Activated CD4-positive, alpha-beta T cell treated with anti-CD3 and anti-CD28 coated beads for 24 hours (primary cell): ENCODE data around the gene CLSTN2.

ENCODE experiments used
- DNase-seq, 2 donors: peaks; one replicate each; pipeline ENCODE4 v3.0.0-alpha.2; 2020; ENCODE audit warnings: low read depth in 2 of 2

Gene CLSTN2

DNA sequence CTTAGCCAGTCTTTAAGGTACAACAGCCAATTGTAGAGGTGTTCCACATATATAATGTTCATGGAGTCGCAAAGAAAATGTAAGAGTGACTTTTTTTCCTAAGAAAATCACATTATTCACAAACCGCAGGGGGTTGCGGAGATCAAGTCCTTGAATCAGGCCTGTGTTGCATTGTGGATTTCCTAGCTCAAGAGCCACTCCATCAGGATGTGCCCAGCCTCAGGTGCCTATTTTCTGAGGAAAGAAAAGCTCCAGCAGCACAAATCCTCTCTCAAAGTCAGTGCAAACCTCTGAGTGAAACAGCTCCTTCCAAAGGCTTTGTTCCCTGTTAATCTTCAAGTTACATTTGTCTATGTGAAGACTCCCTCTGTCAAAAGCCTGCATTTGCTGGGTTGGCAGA, 349.4 kb downstream of the CLSTN2 start:
- no peak for DNase-seq

DNA sequence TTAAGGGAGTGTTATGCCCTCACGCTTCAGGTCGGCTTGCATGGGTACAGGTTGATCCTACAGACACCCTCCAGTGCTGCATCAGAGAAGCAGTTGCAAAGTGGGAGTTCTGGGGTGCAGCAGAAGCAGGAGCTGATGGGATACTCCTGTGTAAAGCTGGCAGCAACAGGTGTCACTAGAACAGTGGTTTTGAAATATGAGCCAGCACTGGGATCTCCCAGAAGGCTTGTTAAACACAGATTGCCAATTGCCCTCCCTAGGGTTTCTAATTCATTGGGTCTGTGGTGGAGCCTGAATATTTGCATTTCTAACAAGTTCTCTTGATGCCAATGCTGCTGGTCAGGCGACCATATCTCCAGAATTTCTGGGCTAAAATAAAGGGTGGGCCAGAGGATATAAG, 350.4 kb downstream of the CLSTN2 start:
- no peak for DNase-seq

DNA sequence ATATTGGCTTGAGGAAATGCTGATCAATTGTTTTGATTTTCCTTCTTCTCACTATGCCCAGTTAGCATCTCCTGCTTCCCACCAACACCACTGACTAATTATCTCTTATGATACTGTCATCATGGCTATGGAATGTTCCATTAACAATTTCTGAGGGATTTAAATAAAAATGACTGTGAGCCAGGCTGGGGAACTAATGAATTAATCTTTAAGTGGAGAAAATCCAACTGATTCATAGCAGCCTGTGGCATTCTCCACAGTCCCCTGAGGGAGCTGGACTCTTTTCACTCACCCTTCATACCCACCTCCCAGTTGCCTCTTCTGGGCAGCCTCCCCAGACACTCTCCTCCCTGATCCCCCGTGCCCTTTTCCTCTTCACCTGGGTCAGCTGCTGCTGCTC, 353.6 kb downstream of the CLSTN2 start:
- DNase-seq, result no peak

- DNase-seq, result no peak
Measured at GRCh38 chr3:140290105-140290504, 355.1 kb downstream of the CLSTN2 start.

DNA sequence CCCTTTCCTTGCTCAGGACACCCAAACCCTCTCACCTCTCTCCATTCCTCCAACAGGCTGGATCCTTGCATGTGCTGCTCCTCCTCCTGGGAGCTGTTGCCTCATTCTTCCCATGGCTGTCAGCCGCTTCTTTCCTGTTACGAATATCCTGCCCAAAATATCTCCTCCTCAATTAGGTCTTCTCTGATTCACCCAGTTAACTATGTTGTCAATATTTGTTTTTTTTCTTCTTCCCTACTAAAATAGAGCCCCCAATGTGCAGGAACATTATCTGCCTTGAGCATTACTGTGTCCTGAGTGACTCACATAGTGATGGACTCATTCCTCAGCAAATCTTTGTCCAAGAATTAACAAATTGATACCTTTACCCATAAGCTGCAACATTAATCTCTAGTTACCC, 357.2 kb downstream of the CLSTN2 start:
- DNase-seq, result no peak

GRCh38 chr3:140292684-140293083, 357.7 kb downstream of the CLSTN2 start:
- no peak for DNase-seq

GRCh38 chr3:140294058-140294457, 359.1 kb downstream of the CLSTN2 start:
- DNase-seq, result no peak

- DNase-seq, result no peak
Measured at GRCh38 chr3:140296796-140297352, 361.9 kb downstream of the CLSTN2 start.

- no peak for DNase-seq
Measured at GRCh38 chr3:140298043-140298442, 363.1 kb downstream of the CLSTN2 start.

- no peak for DNase-seq
Measured at GRCh38 chr3:140298569-140299070, 363.6 kb downstream of the CLSTN2 start.

- no peak for DNase-seq
Measured at GRCh38 chr3:140303875-140304274, 368.9 kb downstream of the CLSTN2 start.

GRCh38 chr3:140308535-140308934, 373.6 kb downstream of the CLSTN2 start:
- no peak for DNase-seq

DNA sequence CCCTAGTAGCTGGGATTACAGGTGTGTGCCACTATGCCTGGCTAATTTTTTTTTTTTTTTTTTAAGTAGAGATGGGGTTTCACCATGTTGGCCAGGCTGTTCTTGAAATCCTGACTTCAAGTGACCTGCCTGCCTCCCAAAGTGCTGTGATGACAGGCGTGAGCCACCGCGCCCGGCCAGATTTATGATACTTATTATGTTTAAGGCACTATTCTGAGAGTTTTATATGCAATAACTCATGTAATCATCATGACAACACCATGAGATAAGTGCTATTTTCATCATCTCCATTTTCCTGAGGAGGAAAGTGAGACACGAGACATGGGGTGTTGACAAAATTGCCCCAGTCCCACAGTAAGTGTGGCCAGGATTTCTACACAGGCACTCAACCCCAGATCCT, 376.4 kb downstream of the CLSTN2 start:
- no peak for DNase-seq

DNA sequence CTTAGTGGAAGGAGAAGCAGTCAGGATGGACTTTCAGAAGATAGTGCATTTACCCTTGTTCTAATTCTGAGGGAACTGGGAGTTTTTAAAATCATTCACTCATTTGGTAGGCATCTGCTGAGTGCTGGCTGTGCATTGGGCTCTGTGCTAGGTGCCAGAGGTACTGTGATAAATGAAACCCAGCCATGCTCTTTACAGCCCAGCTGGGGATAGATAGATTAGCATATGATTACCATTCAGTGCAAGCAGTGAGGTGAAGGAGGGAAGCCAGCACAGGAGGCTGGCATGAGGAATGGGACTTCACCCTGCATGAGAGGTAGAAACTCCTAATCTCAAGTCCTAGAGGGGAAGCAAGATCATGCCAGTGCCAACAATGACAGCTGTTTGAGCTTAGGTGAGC, 381.0 kb downstream of the CLSTN2 start:
- no peak for DNase-seq

GRCh38 chr3:140316466-140316865, 381.5 kb downstream of the CLSTN2 start:
- no peak for DNase-seq

DNA sequence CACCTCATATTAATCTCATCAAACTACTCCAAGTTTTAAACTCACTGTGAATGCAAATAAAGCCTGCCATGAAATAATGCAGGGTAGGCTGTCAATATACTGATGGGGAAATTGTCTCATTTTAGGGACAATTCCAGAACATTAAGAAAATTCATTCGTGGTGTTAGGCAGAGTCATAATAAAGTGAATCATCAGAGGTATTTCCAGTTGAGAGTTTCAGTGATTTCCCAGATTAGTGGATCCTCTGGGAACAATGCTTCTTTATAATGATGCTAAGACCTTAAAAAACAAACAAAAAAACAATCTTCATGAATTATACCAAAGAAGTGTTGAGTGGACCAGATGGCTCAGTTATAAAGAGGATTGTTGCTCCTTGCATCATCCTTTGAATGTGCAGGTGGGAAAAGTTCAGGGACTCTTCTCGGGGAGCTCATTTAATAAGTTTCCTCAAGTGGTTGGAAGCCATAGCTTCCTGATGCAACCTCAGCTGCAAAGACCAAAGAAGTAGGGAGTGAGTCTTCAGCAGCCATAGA, 381.9 kb downstream of the CLSTN2 start:
- DNase-seq, result no peak

DNA sequence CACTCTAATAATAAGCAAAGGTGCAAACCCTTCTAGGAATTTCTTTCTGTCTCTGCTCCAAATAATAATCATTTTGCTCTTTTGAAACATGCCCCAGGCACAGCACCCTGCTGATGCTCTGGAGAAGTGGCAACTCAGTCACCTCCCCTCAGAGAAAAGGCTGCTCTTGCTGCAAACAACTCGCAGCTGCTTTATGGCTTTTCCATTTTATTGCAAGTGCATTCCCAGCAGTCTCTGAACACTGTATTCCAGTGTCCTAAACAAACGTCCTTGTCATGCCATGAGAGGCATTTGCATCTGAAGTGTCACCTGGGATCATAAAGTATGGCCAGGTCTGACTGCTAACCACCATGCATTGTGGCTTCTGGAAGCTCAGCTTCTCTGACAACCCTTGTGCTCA, 384.8 kb downstream of the CLSTN2 start:
- DNase-seq, result no peak

DNA sequence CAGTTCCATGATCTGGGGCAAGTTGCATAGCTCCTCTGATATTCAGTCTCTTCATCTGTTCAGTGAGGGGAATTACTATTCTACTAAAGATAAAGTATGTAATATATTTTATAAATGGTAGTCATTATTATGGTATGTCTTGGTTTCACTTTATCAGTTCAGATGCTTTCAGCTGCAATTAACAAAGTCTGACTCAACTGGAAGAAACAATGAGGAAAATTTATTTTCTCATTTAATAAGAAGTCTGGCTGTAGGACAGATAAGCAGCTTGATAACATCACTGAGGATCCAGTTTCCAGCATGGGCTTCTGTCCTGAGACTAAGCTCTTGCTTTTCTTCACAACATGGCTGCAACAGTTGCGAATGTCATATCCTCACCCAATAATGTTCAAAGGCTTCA, 388.6 kb downstream of the CLSTN2 start:
- DNase-seq, result no peak

DNA sequence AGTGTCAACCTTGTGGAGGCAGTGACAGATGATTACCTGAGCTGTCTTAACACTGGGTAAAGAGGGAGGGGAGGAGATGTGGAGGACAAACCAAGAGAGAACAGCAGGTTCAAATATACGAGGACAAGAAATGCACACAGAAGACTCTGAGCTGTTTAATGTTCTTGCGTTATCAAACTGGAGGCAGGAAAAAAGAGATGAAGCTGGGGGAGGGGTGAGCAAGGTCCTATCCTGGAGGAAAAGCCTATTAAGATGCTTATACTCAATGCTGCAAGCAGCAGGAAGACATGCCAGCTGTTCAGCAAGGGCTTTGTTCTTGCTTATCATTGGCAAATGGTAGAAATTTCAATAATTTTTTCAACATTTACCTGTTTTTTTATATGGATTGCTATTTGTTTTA, 397.1 kb downstream of the CLSTN2 start:
- no peak for DNase-seq

GRCh38 chr3:140334132-140334929, 399.3 kb downstream of the CLSTN2 start:
- no peak for DNase-seq

GRCh38 chr3:140336465-140336864, 401.5 kb downstream of the CLSTN2 start:
- no peak for DNase-seq

DNA sequence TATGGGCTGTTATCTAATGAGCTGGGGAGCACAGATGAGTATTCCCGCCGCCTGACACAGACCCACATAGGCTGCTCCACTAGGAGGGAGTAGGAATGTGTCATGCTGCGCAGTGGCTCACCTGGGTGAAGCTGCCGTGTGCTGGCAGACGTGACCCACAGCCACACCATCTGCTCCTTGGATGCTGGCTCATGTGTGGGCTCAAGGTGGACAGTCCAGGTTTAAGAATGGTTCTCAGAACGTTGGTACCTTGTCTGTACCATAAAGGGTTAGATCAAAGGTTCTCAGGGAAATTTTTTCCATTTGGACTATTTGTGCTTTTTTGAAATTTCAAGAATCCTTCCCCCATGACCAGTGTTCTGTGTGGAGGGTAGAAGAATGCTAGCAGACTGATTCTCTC, 403.9 kb downstream of the CLSTN2 start:
- no peak for DNase-seq

- no peak for DNase-seq
Measured at GRCh38 chr3:140341203-140341602, 406.2 kb downstream of the CLSTN2 start.
